ENCODE measurements around the gene CCDC171. TPM values are rescaled to one million over a fixed set of nuclear protein-coding genes. Genes with fewer than 3 reads are reported as not detected.
"Not testable (repeated sequence)": the region's sequence is repeated elsewhere in the genome, so short reads cannot be mapped to it uniquely, and the experiment has no call there.

The CCDC171 gene
- total RNA-seq, 1 experiment from 2014 or later: 2.4 TPM

DNA sequence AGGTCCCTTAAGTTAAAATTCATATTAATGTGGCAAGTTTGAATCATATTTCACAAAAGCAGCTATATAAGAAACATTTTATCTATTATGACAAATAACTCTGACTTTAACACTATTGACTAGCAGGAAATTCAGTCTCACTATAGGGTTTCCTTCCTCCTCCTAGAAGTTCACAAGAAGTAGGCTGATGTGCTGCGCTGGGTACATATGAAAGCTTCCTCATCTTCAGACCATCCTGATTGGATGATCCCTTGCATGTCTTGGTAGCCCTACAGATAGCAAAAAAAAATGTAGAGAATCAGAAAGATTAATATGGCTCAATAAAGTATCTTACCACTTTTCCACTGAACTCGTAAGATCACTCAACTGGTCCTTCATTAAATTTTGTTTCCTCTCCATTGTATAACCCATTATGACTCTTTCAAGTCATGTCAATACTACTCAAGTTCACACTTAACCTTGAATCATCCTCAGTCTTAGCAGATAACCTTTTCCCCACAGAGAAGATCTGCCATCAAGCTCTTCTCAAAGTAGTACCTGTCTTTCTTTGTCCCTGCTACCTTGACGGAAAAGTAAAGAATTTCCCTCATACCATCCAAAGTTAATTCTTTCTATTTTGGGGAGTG lies 30.6 kb upstream of the CCDC171 start:
- H2AFZ ChIP-seq: no peak overlapping the region
- no peaks in the 10 kb centered on the region for H3K36me3 ChIP-seq (ENCODE audit: low read depth)
- H3F3A ChIP-seq (ENCODE audit: insufficient read depth, low read depth): no peaks in the 10 kb centered on the region
- no peaks in the 10 kb centered on the region for H3K9me3 ChIP-seq (ENCODE audit: insufficient read depth, low read depth)
- no TSS peak for BruUV-seq (replicated peaks)
- H3K79me2 ChIP-seq (ENCODE audit: low read depth): no peaks in the 10 kb centered on the region
- intact Hi-C loops (cut with micrococcal nuclease; ENCODE audit: unreplicated experiment): no loop called here
- H3K4me1 ChIP-seq (replicated peaks; ENCODE audit: insufficient read depth): no peaks in the 10 kb centered on the region
- no peak for DNase-seq
- H3K4me2 ChIP-seq: no peak overlapping the region
- TF ChIP-seq, protein P1, sequence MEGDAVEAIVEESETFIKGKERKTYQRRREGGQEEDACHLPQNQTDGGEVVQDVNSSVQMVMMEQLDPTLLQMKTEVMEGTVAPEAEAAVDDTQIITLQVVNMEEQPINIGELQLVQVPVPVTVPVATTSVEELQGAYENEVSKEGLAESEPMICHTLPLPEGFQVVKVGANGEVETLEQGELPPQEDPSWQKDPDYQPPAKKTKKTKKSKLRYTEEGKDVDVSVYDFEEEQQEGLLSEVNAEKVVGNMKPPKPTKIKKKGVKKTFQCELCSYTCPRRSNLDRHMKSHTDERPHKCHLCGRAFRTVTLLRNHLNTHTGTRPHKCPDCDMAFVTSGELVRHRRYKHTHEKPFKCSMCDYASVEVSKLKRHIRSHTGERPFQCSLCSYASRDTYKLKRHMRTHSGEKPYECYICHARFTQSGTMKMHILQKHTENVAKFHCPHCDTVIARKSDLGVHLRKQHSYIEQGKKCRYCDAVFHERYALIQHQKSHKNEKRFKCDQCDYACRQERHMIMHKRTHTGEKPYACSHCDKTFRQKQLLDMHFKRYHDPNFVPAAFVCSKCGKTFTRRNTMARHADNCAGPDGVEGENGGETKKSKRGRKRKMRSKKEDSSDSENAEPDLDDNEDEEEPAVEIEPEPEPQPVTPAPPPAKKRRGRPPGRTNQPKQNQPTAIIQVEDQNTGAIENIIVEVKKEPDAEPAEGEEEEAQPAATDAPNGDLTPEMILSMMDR (conservative IDR thresholded peaks at IDR 0.05): no peak
- TF ChIP-seq EZH2 (IDR thresholded peaks at IDR 0.05; ENCODE audit: low read depth): no peak
- no peaks in the 10 kb centered on the region for H4K20me1 ChIP-seq (ENCODE audit: insufficient read depth)
- H3K27ac ChIP-seq: no peak overlapping the region
- POLR2A ChIA-PET (ENCODE audit: unreplicated experiment): no interaction called here
- CTCF ChIA-PET: no interaction called here
- H3K27me3 ChIP-seq (ENCODE audit: insufficient read depth, low read depth): no peaks in the 10 kb centered on the region
- H3K9me2 ChIP-seq (ENCODE audit: insufficient read depth): no peaks in the 10 kb centered on the region
- no peak overlapping the region for H3K4me3 ChIP-seq

DNA sequence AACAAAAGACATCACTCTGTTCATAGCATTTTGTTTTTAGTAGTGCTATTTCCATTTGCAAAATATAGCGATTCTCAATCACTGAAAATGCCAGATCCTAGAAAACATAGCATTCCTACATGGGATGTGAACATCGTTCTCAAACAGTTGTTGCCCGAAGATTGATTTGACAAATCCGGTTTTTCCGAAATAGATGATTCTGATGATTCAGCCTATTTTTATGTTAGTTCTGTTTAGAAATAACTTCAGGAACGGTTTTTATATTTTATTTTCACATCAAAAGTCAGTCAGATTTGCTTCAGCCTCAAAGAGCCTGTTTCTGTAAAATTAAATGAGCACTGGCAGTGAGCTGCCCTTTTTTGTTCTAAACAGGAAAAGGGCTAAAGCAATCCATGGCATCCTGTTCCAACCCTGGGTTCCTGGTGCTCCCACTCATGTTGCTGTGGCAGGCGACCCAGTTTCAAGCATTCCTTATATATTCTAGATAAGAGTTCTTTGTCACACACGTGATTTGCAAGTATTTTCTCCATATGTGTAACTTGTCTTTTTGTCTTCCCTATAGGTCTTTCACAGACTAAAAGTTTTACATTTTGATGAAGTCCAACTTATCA lies 27.9 kb upstream of the CCDC171 start:
- no peak for DNase-seq
- ChIA-PET CTCF (no interaction called here), POLR2A (ENCODE audit: unreplicated experiment) (no interaction called here)
- Histone ChIP-seq H3K9me2 (ENCODE audit: insufficient read depth) (no peaks in the 10 kb centered on the region), H3K9me3 (ENCODE audit: insufficient read depth, low read depth) (no peaks in the 10 kb centered on the region), H3F3A (ENCODE audit: insufficient read depth, low read depth) (no peaks in the 10 kb centered on the region), H3K4me1 (replicated peaks; ENCODE audit: insufficient read depth) (no peaks in the 10 kb centered on the region), H2AFZ (no peak overlapping the region), H3K36me3 (ENCODE audit: low read depth) (no peaks in the 10 kb centered on the region), H3K27ac (no peak overlapping the region), H3K79me2 (ENCODE audit: low read depth) (no peaks in the 10 kb centered on the region), H3K4me2 (no peak overlapping the region), H3K27me3 (ENCODE audit: insufficient read depth, low read depth) (no peaks in the 10 kb centered on the region), H3K4me3 (no peak overlapping the region), H4K20me1 (ENCODE audit: insufficient read depth) (no peaks in the 10 kb centered on the region)
- no TSS peak for BruUV-seq (replicated peaks)
- intact Hi-C loops (cut with micrococcal nuclease; ENCODE audit: unreplicated experiment): no loop called here
- no peak for TF ChIP-seq EZH2 (IDR thresholded peaks at IDR 0.05; ENCODE audit: low read depth)
- TF ChIP-seq, protein P1 (conservative IDR thresholded peaks at IDR 0.05): no peak

DNA sequence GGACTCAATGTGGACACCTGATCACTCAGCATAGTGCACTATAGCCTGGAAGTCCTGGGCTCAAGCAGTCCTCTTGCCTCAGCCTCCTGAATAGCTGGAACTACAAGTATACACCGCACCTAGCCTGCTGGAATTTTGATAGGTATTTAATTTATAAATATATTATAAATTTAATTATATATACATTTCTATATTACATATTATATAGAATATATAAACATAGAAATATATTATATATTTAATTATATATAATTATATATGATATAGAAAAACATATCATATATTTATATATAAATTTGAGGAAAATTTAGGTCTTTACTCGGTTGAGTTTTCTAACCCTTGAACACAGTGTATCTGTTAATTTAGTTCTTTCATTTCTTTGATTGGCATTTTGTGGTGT lies 26.9 kb upstream of the CCDC171 start:
- Histone ChIP-seq H3K79me2 (ENCODE audit: low read depth) (no peaks in the 10 kb centered on the region), H2AFZ (no peak overlapping the region), H3K4me1 (replicated peaks; ENCODE audit: insufficient read depth) (no peaks in the 10 kb centered on the region), H3K9me3 (ENCODE audit: insufficient read depth, low read depth) (no peaks in the 10 kb centered on the region), H3K36me3 (ENCODE audit: low read depth) (no peaks in the 10 kb centered on the region), H4K20me1 (ENCODE audit: insufficient read depth) (no peaks in the 10 kb centered on the region), H3K27ac (no peak overlapping the region), H3K4me2 (no peak overlapping the region), H3K9me2 (ENCODE audit: insufficient read depth) (no peaks in the 10 kb centered on the region), H3K27me3 (ENCODE audit: insufficient read depth, low read depth) (no peaks in the 10 kb centered on the region), H3K4me3 (no peak overlapping the region), H3F3A (ENCODE audit: insufficient read depth, low read depth) (no peaks in the 10 kb centered on the region)
- ChIA-PET POLR2A (ENCODE audit: unreplicated experiment) (no interaction called here), CTCF (no interaction called here)
- TF ChIP-seq, protein P1 (conservative IDR thresholded peaks at IDR 0.05): no peak
- TF ChIP-seq EZH2 (IDR thresholded peaks at IDR 0.05; ENCODE audit: low read depth): no peak
- BruUV-seq (replicated peaks): no TSS peak
- intact Hi-C loops (cut with micrococcal nuclease; ENCODE audit: unreplicated experiment): no loop called here
- DNase-seq: no peak

DNA sequence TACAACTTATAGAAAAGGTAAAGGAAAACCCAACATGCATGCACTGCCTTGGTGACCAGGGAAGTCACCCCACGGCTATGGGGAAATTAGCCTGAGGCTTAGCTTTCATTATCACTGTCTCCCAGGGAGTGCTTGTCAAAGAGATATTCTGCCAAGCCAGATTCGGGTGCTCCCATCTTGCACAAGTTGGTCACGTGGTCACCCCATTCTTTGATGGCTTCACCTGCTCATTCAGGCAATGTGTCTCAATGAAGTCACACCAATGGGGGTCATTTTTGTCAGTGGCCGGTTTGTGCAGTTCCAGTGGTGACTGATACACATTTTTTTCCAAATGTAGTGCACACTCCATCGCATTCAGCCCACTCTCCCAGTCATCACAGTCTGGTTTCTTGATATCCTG lies 25.8 kb upstream of the CCDC171 start:
- H3K9me3 ChIP-seq (ENCODE audit: insufficient read depth, low read depth); H2AFZ ChIP-seq; H3K27ac ChIP-seq; H3K4me2 ChIP-seq; H3K9me2 ChIP-seq (ENCODE audit: insufficient read depth); H3K4me3 ChIP-seq; H3K27me3 ChIP-seq (ENCODE audit: insufficient read depth, low read depth); H3K4me1 ChIP-seq (replicated peaks; ENCODE audit: insufficient read depth); H3F3A ChIP-seq (ENCODE audit: insufficient read depth, low read depth); DNase-seq; BruUV-seq (replicated peaks); H4K20me1 ChIP-seq (ENCODE audit: insufficient read depth); H3K79me2 ChIP-seq (ENCODE audit: low read depth); intact Hi-C loops (cut with micrococcal nuclease; ENCODE audit: unreplicated experiment); CTCF ChIA-PET; H3K36me3 ChIP-seq (ENCODE audit: low read depth); POLR2A ChIA-PET (ENCODE audit: unreplicated experiment): not testable (repeated sequence)

All from PC-9 (cell line).